Measurements from ENCODE around the gene MORC1.
"Not testable (repeated sequence)": the region's sequence is repeated elsewhere in the genome, so short reads cannot be mapped to it uniquely, and the experiment has no call there.

MORC1 gene

DNA sequence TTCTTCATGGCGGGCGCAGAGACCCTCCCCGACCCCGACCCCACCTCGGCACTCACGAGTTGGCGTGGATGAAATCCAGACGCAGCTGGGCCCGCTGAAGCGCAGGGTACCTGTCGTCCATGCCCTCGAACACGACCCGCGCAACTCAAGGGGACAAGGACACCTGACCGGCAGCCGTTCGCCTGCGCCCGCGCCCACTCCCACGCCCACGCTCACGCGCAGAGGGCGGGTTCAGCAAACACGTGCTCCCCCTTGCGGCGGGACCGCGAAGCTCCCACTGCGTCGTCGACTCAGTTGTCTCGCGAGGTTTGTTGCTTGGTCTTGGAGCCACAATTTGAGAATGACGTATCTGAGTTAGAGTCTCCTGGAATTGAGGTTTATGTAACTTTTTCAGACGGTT lies at the start of gene MORC1:
TSS of gene MORC1 (minus strand) at position 196 of the 400 bp plus-strand sequence. CDS start at position 121, 75 bp downstream.
- DNase-seq: no peak

DNA sequence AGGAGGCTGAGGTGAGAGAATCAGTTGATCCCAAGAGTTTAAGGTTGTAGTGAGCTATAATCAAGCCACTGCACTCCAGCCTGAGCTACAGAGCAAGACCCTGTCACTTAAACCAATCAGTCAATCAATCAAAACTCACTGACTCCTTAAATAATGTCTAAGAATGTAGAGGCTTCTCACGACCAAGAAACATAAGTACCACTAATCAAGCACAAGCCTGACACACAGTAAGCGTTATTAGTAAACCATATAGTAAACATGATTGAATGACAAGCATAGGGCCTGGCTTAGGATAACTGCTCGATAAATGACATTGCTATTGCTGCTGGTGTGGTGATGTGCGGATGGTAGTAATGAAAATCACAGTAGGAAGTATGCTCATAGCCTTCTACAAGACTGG lies 48.0 kb upstream of the MORC1 start:
- no peak for DNase-seq

DNA sequence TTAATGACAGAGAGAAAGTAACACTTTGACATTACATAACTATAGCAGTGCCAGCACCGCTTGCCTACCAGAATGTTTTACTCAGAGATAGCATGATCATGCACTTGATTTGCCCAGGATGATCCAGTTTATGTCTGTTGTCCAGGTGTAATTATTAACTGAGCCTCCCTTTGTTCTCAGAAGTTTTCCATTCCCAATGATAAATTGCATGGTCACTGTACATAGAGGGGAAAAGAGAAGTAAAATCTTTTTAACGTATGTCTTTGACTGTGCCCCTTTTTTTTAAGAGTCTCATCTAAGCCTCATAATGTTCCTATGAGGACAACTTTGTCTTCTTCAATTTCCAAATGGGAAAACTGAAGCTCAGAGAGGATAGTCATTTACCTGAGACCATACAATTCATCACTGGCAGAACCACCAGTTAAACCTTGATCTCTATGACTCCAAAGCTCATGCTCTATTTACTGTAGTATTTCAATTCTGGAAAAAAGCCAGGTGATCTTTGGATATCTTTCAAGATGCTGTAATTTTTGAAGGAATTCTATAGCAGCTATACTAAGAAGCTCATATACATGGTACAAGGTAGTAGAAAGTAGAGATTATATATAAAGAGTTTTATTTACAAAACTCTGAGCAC lies 43.7 kb upstream of the MORC1 start:
- DNase-seq: no peak

DNA sequence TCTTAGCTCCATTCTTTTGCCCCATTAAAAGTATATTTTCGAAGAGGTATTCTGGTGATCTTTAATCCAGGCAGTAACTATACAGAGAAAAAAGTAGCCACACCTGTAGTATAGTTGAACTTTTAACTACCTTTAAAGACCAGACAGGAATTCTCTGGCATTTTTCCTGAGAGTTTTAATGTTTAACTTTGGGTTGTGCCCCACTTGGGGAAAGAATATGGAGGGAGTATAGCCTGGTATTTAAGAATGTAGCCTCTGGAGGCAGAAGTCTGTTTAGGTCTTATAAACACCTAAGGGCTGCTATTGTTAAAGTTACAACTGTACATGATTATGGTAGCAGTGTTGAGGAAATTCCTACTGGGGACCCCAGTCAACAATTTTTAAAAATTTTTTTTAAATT lies 37.9 kb upstream of the MORC1 start:
- DNase-seq: no peak

DNA sequence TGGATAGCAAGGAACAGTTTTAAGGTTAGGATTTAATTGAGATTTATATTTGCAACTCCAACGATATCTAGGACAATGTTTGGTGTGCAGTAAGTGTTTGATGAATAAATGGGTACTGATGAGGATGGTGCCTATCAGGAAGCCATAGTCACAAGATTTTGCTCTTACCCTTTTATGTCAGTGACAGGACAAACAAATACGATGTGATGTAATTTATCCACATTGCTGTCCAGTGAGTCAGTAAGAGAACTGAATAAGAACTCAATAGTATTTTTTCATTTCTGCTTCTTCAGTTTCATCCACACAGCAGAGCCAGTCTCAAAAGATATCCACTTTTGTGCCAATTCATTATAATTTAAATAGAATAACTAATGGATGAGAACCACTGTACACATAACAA lies 37.0 kb upstream of the MORC1 start:
- no peak for DNase-seq

GRCh38 chr3:109152320-109152719 lies 34.4 kb upstream of the MORC1 start:
- no peak for DNase-seq

DNA sequence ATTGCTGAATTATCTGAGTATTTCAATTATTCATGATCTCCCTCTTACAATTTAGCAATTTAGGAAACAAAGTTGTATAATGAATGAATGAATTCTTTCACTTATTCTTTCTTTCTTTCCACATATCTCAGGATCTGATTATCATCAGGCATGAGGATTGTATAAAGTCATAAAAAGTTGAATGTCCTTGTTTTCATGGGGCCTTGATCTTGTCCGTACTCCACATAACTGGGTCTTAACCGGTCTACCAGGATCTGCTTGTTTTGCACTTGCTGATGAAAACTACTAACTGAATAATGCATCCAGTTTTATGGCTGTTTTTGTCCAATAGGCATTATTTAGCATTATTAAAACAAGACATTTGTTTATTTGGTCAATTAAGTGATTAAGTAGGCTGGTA lies 31.1 kb upstream of the MORC1 start:
- DNase-seq: no peak

GRCh38 chr3:109143646-109144045 lies 25.7 kb upstream of the MORC1 start:
- DNase-seq: no peak

DNA sequence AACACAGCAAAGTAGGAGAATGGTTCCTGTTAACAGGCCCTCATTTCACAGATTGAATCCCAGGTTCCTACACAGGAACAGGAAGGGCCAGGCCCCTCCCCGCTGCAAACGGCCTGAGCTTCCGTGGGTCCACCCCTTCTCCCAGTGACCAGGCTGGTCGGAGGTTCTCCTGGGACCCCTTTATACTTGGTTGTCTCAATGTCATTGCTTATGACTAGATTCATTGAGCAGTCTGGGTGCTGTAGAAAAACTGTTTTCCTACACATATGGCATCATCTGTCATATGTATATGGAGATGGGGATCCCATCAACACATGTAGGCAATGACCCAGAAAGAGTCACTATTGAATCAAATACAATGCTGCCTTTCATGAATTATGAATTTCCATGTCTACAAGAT lies 22.4 kb upstream of the MORC1 start:
- no peak for DNase-seq

GRCh38 chr3:109137761-109138160 lies 19.8 kb upstream of the MORC1 start:
- no peak for DNase-seq

DNA sequence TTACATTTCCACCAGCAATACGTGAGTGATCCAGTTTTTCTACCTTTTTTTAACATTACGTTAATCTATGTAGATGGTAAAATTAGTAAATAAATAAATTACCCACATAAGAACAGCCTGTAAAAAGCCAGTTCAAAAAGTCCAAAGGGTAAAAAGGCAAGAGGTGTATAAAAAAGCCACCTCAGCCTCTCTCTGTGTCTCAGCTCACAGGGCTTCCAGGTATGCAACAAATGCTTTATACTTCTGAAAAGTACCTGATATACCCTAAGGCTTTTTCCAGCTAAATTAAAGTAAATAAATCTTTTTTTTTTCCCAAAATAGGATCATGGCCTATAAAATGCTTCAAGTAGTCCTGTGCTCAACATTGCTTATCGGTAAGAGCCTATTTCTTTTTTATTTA lies 18.6 kb upstream of the MORC1 start, which contains the start of gene C3orf85:
TSS of gene C3orf85 (plus strand) at position 197 of the 400 bp plus-strand sequence. CDS start at position 326, 129 bp downstream.
- no peak for DNase-seq

DNA sequence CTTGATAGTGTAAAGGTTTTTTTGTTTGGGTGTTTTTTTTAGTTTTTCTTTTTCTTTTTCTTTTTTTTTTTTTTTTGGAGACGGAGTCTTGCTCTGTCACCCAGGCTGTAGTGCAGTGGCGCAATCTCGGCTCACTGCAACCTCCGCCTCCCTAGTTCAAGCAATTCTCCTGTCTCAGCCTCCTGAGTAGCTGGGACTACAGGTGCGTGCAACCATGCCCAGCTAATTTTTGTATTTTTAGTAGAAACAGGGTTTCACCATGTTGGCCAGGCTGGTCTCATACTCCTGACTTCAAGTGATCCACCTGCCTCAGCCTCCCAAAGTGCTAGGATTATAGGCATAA lies 15.5 kb upstream of the MORC1 start:
- not testable (repeated sequence) for DNase-seq

DNA sequence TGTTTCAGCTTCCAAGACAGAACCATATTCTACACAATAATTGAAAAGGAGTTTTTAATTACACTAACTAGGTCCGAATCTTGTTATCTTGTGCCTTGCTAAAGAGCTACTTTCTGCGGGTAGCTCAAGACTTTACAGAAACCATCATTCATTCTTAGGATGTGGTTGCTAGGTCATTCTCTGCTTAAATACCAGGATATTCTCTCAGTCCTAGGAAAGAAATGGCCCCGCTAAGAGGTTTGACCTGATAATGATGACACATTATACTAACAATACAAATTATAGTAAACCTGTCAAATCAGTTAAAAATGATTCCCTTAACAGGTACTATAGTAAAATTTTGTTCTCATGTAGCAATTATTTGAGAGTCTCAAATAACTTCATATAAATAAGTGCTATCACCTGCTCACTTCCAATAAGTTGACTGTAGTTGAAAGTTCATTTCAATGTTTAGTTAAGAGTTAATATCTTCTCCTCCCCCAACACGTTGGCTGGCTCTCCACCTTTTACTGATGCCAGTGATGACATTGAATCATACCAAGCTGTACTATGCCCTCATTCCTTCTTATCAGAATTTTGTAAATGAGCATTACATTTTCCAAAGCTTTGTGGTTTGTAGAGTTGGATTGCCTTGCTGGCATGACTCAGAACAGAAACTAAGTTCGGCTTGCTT lies 15.0 kb upstream of the MORC1 start:
- DNase-seq: no peak

DNA sequence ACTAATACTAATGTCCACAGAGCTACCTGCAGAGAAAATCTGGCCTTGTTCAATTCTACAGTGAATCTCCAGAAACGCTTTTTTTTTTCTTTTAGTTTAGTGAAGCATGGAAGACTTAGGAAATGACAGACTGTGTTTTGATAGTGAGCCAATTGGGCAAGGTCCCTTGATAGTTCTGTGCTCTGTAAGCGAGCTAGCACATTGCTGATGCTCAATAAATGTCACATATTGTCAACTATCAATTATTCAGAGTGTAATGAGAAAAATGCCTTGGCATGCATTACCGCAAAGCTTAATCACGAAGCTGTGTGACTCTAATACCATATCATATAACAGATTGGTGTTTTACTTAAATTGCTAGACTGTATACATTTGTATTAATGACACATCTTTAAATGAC lies 13.3 kb upstream of the MORC1 start:
- no peak for DNase-seq

DNA sequence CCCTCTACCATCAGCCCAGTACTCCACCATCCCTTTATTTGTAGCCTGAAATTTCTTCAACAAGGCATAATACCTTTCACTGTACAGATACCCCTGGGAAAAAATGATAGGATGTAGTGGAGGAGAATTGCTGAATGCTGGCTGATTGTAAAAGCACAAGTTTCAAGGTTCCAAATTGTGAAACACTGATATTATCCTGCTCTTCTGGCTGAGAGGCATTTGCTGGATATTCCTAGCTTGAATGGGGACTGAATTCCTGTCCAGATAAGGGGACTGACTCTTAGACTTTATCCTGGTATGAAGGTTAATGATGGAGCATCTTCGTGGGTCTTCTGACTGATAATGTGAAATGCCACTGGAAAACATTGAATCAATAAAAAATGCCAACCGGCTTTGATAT lies 9.6 kb upstream of the MORC1 start:
- DNase-seq: no peak

- DNase-seq: no peak
These were observed 8.0 kb upstream of the MORC1 start for GRCh38 chr3:109125902-109126301.

GRCh38 chr3:109122690-109123089 lies 4.8 kb upstream of the MORC1 start:
- DNase-seq: peak; percentile 3 to 41 (median 27)

DNA sequence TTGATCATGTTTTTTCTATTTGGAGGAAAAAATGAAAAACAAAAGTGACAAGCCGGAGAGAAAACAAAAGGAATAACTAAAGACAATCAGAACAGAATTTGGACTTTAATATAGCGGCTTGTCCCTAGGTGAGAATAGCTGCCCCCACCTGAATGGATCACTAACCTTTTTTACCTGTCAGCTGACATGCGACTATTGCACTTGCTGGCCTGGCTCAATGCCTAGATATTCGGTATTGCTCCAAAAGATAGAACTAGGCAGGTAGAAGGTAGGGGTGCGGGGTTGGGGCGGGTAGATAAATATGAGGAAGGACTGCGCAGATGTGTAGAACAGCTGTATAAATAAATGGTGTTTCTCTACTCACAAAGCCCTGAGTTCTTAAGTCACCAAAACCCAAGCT lies 650 bp upstream of the MORC1 start:
- no peak for DNase-seq

DNA sequence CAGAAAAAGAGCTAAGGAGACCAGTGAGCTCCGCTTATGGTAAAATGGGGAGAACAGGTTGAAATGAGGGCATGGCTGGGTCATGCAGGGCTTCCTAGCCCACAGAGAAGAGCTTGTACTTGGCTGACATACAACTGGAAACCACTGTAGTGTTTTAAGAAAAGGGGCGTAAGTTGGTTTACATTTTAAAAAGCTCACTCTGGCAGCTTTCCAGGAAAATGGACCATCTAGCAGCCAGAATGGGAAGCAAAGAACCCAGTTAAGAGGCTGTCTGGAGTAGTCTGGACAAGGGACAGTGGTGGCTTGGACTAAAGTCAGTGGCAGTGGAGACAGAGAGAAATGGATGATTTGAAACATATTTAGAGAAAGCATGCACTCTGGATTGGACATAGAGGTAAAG lies 1.9 kb downstream of the MORC1 start:
- no peak for DNase-seq

GRCh38 chr3:109115451-109115850 lies 2.5 kb downstream of the MORC1 start:
- DNase-seq: no peak

DNA sequence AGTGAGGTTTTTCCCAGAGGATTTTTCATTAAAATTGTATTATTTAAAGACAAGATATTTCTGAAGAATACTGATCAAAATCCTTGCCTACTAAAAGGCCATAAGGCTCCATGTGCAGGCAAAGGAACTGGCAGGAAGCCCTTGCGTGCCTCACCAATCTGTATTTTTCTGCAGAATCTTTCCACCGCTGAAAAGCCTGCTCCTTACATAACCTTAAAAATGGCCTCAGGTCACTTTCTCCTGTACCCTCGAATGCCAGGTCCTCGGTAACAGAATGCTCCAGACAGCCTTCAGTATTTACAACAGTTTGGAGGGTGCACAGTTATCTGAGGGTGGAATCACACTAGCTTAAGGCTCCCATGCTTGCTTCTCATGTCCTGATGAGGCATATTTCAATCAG lies 3.2 kb downstream of the MORC1 start:
- no peak for DNase-seq

GRCh38 chr3:109112946-109113760 lies 4.8 kb downstream of the MORC1 start:
- no peak for DNase-seq

DNA sequence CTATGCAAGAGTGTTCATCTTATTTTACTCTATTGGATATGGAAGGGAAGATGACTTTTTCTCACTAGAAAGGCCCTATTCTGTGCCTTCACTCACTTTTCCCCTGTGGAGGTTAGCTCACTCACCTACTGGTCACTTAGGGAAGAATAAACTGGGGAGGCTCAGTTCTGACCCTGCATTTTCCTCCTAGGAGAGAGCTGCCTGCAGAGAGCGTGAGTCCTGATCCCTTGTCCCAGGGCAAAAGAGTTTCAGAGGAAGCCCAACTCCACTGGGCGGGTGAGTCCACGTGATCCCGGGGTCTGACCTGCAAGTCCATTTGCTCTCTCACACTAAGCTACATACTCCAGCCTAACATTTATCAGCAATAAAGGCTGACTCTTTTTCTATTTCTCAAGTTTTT lies 8.4 kb downstream of the MORC1 start:
- no peak for DNase-seq

DNA sequence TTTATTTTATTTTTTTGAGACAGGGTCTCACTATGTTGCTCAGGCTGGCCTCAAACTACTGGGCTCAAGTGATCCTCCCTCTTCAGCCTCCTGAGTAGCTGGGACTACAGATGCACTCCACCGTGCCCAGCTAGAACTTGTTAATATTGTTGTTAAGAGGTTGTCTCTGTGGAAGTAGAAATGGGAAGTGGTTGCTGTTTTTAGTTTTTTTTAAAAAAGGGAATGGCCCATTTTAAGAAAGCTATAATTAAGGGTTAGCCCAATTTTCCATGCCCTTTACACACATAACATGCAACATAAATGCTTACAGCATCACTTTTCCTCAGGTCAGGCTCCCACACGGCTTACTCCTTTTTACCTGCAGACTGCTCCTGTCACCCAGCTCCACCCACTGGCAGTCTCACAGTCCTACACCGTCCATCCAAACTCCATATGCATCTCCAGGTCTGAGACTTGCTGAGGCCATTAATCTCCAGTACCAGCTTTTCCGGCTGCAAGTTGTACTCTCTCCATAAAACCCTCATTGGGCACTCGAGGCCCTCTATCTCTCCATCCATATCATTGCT lies 19.8 kb downstream of the MORC1 start:
- DNase-seq: peak; percentile 7 to 53 (median 25)

Data from suppressor macrophage treated with lipopolysaccharide for 1 hour (primary cell).